GM18951 (cell line): ENCODE data around the gene ZP1.
"Not testable (repeated sequence)": the region's sequence is repeated elsewhere in the genome, so short reads cannot be mapped to it uniquely, and the experiment has no call there.

Experiments
- POLR2A ChIP-seq: IDR thresholded peaks from 4 replicates; pipeline ENCODE4 v1.6.1; 2011; ENCODE audit warnings: mild to moderate bottlenecking; ENCODE audit not compliant: insufficient read length, insufficient read depth; ENCODE audit errors: extremely low read depth
- in situ Hi-C: fragments of 300-500 bp; cut with MboI; formaldehyde crosslinking; loops from one replicate; pipeline ENCODE4 v1.12.0; 2022; ENCODE audit warnings: low sequenced_read_pairs, mixed read lengths, inconsistent platforms; ENCODE audit not compliant: unreplicated experiment

ZP1 gene

DNA sequence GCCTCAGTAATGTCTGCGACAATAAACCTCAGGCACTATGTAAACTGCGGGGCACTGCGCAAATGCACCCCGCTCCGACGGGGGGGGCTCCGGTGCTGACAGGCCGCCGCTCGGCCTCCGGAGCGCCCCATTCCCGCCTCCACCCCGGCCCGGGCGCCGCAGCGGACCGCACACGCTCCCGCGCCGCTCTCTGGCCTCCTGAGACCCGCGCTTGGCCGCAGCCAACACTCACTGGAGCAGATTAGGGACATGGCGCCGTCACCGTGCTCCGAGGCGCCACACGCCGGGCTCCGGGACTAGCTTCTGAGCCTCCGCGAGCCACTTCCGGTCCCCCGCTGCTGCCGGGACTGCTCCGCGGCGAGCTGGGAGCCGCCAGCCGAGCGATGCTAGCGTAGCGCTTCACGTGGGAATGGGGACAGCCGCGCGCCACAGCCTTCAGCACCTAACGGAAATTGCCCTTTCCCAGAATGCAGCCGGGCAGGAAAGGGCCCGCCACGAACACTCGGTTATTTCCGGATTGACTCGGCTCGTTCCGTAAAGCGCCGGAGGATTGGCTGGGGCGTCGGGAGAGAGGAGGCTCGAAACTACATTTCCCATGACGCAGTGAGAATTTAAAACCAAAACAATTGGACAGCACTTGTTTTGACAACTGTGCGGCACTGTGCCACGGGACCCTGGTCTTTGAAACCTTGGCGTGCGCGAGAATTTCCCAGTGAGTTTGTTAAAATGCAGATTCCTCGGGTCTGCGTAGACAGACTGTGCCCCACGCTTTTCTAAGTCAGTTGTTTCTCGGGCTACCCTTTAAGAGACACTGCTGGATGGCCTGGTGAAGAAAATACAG lies 39.0 kb downstream of the ZP1 start, which contains the start of gene PRPF19:
Gene PRPF19 (minus strand): TSS at position 454 of the 841 bp plus-strand sequence. CDS start 203 bp downstream, at position 251.
- peak; percentile 92 for TF ChIP-seq POLR2A
- in situ Hi-C loops, result no loop called here

DNA sequence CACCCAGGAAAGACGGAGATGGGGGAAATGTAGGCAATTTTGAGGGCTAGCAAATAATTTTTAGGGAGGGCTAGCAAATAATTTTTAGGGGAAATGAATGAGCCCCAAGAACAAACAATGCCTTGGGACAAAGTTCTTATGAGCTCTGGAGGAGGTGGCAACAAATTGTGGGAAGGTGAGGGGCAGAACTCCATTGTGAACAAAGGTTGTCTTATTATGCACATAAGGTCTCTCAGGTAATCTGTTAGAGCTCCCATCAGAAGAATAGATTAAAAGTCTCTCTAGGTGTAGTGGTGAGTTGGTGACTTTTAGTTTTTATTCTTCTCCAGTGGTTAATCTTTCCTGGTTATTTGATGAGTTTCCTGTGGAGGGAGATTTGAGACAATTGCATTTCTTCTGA lies 41.5 kb downstream of the ZP1 start:
- in situ Hi-C loops, result no loop called here
- no peak for TF ChIP-seq POLR2A

DNA sequence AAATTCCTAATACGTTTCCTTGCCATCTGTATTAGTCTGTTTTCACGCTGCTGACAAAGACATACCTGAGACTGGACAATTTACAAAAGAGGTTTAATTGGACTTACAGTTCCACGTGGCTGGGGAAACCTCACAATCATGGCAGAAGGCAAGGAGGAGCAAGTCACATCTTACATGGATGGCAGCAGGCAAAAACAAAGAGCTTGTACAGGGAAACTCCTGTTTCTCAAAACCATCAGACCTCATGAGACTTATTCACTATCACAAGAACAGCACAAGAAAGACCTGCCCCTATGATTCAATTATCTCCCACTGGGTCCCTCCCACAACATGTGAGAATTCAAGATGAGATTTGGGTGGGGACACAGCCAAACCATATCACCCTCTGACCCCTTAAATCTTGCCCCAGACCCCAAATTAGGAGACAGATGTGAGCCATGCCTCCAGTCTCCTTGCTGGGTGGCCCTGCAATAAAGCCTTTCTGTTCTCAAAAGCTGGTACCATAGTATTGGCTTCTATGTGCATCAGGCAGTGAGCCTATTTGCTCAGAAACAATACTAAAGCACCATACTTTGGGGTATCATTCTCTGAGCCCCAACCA lies 42.4 kb downstream of the ZP1 start:
- in situ Hi-C loops, result not testable (repeated sequence)

DNA sequence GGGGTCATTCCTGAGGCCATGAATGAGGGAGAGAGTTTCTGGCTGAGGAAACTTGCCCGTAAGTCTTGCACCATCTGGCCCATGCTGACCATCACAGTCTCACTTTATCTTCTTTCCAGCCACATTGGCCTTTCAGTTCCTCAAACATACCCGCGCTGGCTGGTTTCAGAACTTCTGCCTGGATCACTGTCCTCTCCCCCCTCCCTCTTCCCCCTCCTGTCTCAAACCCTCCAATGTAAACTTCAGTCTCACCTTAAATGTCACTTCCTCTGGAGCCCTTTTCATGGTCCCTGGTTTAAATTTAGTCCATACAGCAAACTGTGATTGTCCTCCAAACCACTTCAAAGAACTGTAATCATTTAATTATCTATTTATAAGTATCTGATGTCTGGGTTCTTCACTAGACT lies 42.9 kb downstream of the ZP1 start:
- TF ChIP-seq POLR2A, result no peak
- in situ Hi-C loops, result no loop called here

DNA sequence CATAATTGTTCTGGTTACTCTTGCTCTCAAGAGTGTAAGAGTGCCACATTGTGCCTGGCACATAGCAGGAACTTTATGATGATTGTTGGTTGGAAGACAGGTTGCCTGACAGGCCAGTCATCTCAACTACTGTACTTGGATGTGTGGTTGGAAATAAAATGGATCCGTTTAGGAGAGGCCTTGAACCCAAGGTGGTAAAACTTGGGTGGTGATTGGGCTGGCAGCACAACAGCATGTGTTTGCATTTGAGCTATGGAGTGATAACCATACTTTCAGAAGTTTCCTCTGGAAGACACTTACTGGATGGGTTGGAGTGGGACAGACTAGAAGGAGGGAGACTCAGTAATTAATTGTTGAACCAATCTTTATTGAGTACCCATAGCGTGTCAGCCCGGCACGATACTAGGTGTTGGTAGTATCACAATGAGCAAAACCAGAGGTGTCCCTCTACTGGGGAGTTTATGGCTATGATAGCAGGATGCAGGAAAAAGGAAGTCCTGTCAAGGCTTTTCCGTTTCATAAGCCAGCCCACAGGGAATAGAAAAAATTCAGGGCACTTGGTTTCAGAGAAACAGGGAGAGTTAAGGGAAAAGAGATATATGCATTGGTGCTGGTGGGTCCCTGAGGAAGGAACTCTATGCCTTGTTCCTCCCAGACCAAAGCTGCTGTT lies 43.5 kb downstream of the ZP1 start:
- in situ Hi-C loops, result no loop called here
- TF ChIP-seq POLR2A, result no peak

DNA sequence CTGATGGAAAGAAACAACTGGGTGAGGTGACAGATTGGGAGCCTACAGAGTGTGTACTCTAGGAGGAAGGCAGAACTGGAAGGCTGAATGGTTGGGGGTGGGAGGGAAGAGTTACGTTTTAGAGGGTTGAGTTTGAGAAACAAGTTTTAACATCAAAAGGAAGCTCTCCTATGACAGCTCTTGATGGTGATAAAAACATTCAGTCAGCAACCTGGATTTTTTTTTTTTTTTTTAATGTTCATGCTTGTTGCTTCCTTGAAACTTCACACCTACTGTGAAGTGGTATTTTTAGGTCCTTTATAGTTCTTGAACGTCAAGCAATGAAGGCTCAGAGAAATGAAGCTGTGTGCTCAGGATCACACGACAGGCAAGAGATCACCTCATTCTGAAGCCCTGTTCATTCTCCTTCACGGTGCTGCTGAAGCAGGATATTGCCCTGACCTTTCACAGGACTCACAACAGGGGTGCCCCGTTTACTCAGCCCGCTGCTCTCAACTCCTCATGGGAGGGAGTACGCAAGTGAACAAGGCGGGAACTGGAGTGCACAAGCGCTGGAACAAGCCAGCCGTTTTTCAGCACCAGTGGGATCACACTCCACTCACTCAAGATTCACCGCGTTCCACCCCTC lies 45.0 kb downstream of the ZP1 start:
- in situ Hi-C loops, result no loop called here
- TF ChIP-seq POLR2A, result no peak

DNA sequence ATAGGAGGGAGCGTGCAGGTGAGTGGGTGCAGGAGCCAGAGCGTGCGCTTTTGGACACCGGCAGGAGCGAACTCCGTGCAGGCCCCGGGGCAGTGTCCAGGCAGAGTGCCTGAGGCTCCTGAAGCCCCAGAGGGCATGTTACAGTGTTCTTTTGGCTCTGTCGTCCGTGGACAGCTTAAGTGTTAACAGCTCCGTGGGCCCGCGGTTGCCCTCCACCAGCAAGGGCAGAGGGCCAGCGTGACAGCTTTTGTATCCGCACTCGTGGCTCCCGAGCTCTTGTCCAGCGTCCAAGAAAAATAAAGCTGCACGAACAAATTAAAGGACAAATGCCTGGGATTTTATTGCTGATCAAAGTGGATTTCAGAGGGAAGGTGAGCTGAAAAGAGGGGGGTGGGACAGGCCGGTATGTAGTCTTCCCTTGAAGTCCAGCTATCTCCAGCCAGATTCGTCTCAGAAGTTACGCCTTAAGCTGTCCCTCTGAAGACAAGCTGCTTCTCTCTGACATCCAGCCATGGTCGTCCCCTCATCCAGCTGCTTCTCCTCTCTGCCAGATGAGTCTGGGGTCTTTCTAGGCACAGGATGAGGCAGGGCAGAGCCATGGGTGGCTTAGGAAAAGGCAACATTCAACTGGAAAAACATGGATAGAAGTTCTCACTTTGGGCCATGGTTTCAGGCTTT lies 45.6 kb downstream of the ZP1 start:
- TF ChIP-seq POLR2A, result no peak

DNA sequence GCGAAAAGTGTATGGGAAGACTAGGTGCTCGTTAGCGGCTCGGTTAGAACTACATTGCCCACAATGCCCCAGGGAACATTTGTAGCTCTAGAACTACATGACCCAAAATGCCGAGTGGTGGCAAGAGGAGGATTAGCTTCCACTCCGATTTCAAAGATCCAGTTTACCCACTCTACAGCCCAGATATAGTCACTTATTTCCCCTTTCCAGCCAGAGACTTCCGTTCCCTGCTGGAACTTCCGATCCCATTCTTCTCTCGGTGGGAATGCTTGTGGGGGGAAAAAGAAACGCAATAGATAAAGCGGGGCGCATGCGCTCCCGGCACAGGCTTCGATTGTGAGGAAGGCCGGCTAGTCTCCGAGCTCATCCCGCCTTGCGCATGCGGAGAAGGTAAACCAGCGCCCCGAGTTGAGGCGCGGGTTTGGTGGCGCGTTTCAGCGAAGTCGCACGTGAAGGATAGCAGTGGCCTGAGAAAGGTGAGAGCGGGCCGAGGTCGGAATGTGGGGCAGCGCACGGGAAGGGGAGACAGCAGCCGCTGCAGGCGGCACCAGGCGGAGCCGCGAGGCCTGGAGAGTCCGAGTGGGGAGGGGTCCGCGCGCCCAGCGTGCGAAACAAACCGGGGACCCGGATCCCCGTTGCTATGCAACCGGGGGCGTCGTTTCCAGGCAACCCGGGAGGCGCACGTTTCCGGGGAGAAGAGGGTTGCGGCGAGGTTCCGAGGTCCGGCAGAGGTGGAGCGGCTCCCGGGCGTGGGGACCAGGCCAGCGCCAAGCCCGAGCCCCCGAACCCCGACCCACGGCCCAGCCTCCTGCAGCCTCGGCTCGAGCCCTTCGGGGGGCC lies 46.7 kb downstream of the ZP1 start, which contains the start of gene TMEM109:
Gene TMEM109 (plus strand): TSS at position 366 of the 840 bp plus-strand sequence. CDS start 5,536 bp downstream, outside the sequence.
- in situ Hi-C loops, result no loop called here

More for the DNA sequence above, 45.6 kb downstream of the ZP1 start:
- in situ Hi-C loops, result no loop called here

DNA sequence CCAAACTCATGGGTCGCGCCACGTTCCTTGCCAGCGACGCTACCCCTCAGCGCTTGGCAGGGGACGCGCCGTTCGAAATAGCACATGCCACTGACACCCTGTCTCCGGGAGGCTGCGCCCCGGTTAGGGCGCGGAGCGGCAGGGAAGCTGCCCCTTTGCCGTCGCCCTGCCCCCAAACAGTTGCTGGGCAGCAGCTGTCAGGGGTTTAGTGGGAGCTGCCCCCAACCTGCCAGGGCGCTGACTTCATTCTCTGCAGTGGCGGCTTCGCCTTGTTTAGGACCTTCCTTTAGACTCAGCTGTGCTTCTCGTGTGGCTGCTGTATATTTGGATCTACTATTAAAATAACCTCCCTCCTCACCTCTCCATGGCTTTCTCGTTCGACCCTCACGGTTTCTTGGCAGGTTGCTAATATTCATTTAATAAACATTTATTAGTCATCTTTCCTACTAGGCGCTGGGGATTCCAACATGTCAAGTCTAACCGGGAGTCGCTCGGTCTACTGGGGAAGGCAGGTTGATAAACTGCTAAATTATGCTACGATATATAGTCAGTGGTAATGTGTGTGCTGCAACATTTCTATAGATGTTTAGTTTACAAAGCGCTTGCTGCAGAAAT lies 47.4 kb downstream of the ZP1 start:
- TF ChIP-seq POLR2A, result peak; percentile 39
- in situ Hi-C loops, result no loop called here

More for the DNA sequence above, 46.7 kb downstream of the ZP1 start, which contains the start of gene TMEM109:
- TF ChIP-seq POLR2A, result peak; percentile 49

DNA sequence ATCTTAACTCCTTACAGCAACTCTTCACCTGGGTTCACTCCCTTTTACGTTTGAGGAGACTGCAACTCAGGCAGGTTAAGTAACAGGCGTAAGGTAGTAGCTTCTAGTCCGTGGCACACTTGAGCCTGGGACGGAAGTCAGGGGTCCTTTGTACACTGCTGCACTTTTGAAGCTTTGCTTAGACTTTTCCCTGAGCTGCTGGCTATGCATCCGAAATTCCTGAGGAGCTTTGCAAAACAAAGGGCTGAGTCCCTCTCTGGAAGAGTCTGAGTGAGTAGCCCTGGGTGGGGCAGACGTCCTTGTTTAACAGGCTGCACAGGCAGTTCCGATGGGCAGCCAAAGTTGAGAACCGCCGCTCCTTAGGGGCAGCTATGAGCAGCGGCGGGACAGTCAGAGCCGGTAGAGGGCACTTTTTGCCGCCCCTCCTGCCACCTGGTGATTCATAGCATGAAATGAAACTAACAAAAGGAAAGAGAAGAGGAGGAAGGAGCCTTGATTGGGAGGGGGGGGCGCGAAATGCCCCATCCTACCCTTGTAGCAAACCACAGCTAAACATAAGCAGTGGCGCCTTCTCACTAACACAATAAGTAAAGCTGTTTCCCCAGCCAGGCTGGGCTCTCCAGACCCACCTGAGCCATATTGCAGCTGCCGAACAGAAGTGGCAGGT lies 48.0 kb downstream of the ZP1 start:
- in situ Hi-C loops, result no loop called here
- TF ChIP-seq POLR2A, result peak; percentile 28

DNA sequence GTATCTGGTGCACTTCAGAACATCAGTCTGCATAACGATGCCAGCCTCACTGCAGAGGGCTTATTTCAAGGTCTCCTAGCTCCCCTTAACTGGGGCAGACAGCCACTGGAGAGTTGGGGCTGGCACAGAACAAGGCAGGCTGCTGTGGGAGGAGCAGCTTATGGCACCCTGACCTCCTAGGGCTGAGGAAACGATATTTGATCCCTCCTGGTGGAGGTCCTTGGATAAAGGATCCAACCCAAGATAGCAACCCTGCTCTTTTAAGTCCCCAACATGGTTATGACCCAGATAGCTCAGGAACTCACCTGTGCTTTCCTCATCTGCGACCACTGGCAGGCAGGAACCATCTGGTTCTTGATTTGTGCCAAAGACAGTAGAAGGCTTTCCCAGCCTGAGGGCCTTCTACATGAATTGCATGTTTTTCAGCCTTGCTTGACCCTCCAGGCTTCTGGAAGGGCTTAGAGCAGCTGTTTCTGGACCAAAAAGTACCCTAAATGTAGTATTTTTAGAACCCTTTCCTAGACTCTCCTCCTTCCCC lies 49.4 kb downstream of the ZP1 start:
- in situ Hi-C loops, result no loop called here
- no peak for TF ChIP-seq POLR2A
